ENCODE results near the gene TIE1. TPM values are rescaled to one million over a fixed set of nuclear protein-coding genes. Genes with fewer than 3 reads are reported as not detected.

Gene TIE1
- total and polyA plus RNA-seq, 2 donors (not counting 3 experiments of a cell fraction or from before 2014, with no cell fraction given), result 531 to 620 TPM

- H3K79me2 ChIP-seq (ENCODE audit: control insufficient read depth, insufficient read depth, low read length), result no peaks in the 10 kb centered on the region
- BruUV-seq (replicated peaks), result no TSS peak
- H3K4me2 ChIP-seq (ENCODE audit: insufficient read depth, low read length), result no peak overlapping the region
- H2AFZ ChIP-seq (ENCODE audit: low read depth, low read length), result no peak overlapping the region
- POLR2A ChIA-PET, result no interaction called here
- H4K20me1 ChIP-seq (replicated peaks; ENCODE audit: control insufficient read depth, extremely low read depth, insufficient read depth, low read length), result no peaks in the 10 kb centered on the region
- dilution Hi-C loops (cut with MboI; ENCODE audit: extremely low pct_ligation_motif_present, low sequenced_read_pairs) (no loop called here), intact Hi-C loops (cut with micrococcal nuclease) (no loop called here)
- H3K27ac ChIP-seq (ENCODE audit: insufficient read depth, low read depth, low read length), result no peak overlapping the region
- H3K36me3 ChIP-seq (ENCODE audit: control insufficient read depth in 2 of 2, extremely low read depth in 1 of 2, insufficient read depth in 2 of 2, low read length in 2 of 2), result no peaks in the 10 kb centered on the region
- FAIRE-seq (no peak), DNase-seq (ENCODE audit: low read depth, low spot score) (no peak)
- H3K9me3 ChIP-seq (replicated peaks; ENCODE audit: control insufficient read depth, insufficient read depth, low read length), result no peaks in the 10 kb centered on the region
- TF ChIP-seq EZH2 (IDR thresholded peaks at IDR 0.05; ENCODE audit: borderline replicate concordance, low read depth, low read length, severe bottlenecking) (no peak), CTCF (IDR thresholded peaks at IDR 0.05; ENCODE audit: extremely low read depth in 1 of 2, insufficient read depth in 1 of 2, low read depth in 1 of 2, low read length in 2 of 2) (no peak), MYC (IDR thresholded peaks at IDR 0.05; ENCODE audit: low read depth, low read length) (no peak), POLR2A (IDR thresholded peaks at IDR 0.05; ENCODE audit: low read depth, low read length) (no peak)
- no peaks in the 10 kb centered on the region for H3K9me1 ChIP-seq (replicated peaks; ENCODE audit: control insufficient read depth, extremely low read depth, insufficient read depth, low read length)
- H3K4me3 ChIP-seq (replicated peaks in 1 of 3; ENCODE audit: insufficient read depth in 1 of 3, low read depth in 1 of 3, low read length in 3 of 3), result no peak overlapping the region
- H3K9ac ChIP-seq (replicated peaks; ENCODE audit: extremely low read depth, insufficient read depth, low read length), result no peak overlapping the region
- peaks cover 5 to 11% of the 10 kb centered on the region in 2 experiments for H3K27me3 ChIP-seq (ENCODE audit: control insufficient read depth in 2 of 2, insufficient read depth in 2 of 2, low read length in 2 of 2)
- CTCF ChIA-PET, result interaction anchor here (1.5 kb wide), 1 partner anchor 47 kb away, joined by 4 read pairs; no protein-coding TSS in a partner anchor
- no peaks in the 10 kb centered on the region for H3K4me1 ChIP-seq (ENCODE audit: control insufficient read depth, extremely low read depth, insufficient read depth, low read length)
Observed at GRCh38 chr1:43256675-43257570, 43.9 kb upstream of the TIE1 start.

GRCh38 chr1:43258370-43258769 lies 42.4 kb upstream of the TIE1 start:
- Histone ChIP-seq H3K79me2 (ENCODE audit: control insufficient read depth, insufficient read depth, low read length) (no peaks in the 10 kb centered on the region), H2AFZ (ENCODE audit: low read depth, low read length) (no peak overlapping the region), H3K27ac (ENCODE audit: insufficient read depth, low read depth, low read length) (no peak overlapping the region), H3K9me3 (replicated peaks; ENCODE audit: control insufficient read depth, insufficient read depth, low read length) (no peaks in the 10 kb centered on the region), H3K27me3 (ENCODE audit: control insufficient read depth in 2 of 2, insufficient read depth in 2 of 2, low read length in 2 of 2) (peaks cover 0 to 2% of the 10 kb centered on the region in 2 experiments), H4K20me1 (replicated peaks; ENCODE audit: control insufficient read depth, extremely low read depth, insufficient read depth, low read length) (no peaks in the 10 kb centered on the region), H3K36me3 (ENCODE audit: control insufficient read depth in 2 of 2, extremely low read depth in 1 of 2, insufficient read depth in 2 of 2, low read length in 2 of 2) (no peaks in the 10 kb centered on the region), H3K4me1 (ENCODE audit: control insufficient read depth, extremely low read depth, insufficient read depth, low read length) (no peaks in the 10 kb centered on the region), H3K9me1 (replicated peaks; ENCODE audit: control insufficient read depth, extremely low read depth, insufficient read depth, low read length) (no peaks in the 10 kb centered on the region), H3K4me2 (ENCODE audit: insufficient read depth, low read length) (no peak overlapping the region), H3K9ac (replicated peaks; ENCODE audit: extremely low read depth, insufficient read depth, low read length) (no peak overlapping the region), H3K4me3 (replicated peaks in 1 of 3; ENCODE audit: insufficient read depth in 1 of 3, low read depth in 1 of 3, low read length in 3 of 3) (no peak overlapping the region)
- BruUV-seq (replicated peaks), result no TSS peak
- ChIA-PET POLR2A (no interaction called here), CTCF (interaction anchor here (1.5 kb wide), 1 partner anchor 46 kb away, joined by 4 read pairs; no protein-coding TSS in a partner anchor)
- no peak for FAIRE-seq
- intact Hi-C loops (cut with micrococcal nuclease), result no loop called here
- dilution Hi-C loops (cut with MboI; ENCODE audit: extremely low pct_ligation_motif_present, low sequenced_read_pairs), result no loop called here
- TF ChIP-seq EZH2 (IDR thresholded peaks at IDR 0.05; ENCODE audit: borderline replicate concordance, low read depth, low read length, severe bottlenecking), result no peak
- TF ChIP-seq FOS (IDR thresholded peaks at IDR 0.05; ENCODE audit: borderline replicate concordance, insufficient read depth, low read length), result no peak
- no peak for TF ChIP-seq JUN (IDR thresholded peaks at IDR 0.05; ENCODE audit: borderline replicate concordance, insufficient read depth, insufficient read length, low read depth)
- no peak for DNase-seq (ENCODE audit: low read depth, low spot score)
